Measurements from ENCODE around the gene PYGM. TPM values are rescaled to one million over a fixed set of nuclear protein-coding genes. Genes with fewer than 3 reads are reported as not detected.

PYGM gene
- total RNA-seq, 1 experiment from 2014 or later, result 6.6 TPM

DNA sequence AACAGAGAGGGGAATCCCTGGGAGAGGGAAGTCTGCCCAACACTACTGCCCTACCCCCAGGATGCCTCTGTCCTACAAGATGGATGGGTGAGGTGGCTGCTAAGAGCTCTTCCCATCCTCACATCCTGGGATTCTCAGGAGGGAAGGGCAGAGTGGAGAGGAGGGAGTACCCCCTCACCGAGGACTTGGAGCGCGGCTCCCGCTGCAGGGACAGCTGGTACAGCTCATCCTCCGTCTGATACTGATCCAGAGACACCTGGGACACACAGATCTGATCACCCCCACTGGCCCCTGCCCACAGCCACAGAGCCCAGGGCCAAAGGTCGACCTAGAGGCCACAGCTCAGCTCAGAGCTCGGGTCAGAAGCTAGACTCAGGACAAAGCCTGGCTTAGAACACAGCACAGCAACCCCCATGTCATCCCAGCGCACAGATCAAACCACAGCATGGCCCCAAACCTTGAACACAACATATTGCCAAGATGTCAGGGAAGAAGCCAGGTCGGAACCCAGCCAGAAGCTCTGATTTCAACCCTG lies 24.0 kb downstream of the PYGM start (continued):
- TF ChIP-seq ZNF671 (CRISPR knock-in tag; IDR thresholded peaks at IDR 0.05), result no peak
- TF ChIP-seq FOXP1 (CRISPR knock-in tag; IDR thresholded peaks at IDR 0.05; ENCODE audit: borderline replicate concordance), result no peak
- TF ChIP-seq ESRRA (CRISPR knock-in tag; IDR thresholded peaks at IDR 0.05; ENCODE audit: borderline replicate concordance), result no peak
- TF ChIP-seq KAT7 (CRISPR knock-in tag; IDR thresholded peaks at IDR 0.05; ENCODE audit: borderline replicate concordance), result no peak
- TF ChIP-seq, protein P1, sequence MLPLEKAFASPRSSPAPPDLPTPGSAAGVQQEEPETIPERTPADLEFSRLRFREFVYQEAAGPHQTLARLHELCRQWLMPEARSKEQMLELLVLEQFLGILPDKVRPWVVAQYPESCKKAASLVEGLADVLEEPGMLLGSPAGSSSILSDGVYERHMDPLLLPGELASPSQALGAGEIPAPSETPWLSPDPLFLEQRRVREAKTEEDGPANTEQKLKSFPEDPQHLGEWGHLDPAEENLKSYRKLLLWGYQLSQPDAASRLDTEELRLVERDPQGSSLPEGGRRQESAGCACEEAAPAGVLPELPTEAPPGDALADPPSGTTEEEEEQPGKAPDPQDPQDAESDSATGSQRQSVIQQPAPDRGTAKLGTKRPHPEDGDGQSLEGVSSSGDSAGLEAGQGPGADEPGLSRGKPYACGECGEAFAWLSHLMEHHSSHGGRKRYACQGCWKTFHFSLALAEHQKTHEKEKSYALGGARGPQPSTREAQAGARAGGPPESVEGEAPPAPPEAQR (CRISPR knock-in tag; IDR thresholded peaks at IDR 0.05), result no peak
- no peak for TF ChIP-seq GRHL2 (CRISPR knock-in tag; IDR thresholded peaks at IDR 0.05; ENCODE audit: insufficient replicate concordance, severe bottlenecking)

DNA sequence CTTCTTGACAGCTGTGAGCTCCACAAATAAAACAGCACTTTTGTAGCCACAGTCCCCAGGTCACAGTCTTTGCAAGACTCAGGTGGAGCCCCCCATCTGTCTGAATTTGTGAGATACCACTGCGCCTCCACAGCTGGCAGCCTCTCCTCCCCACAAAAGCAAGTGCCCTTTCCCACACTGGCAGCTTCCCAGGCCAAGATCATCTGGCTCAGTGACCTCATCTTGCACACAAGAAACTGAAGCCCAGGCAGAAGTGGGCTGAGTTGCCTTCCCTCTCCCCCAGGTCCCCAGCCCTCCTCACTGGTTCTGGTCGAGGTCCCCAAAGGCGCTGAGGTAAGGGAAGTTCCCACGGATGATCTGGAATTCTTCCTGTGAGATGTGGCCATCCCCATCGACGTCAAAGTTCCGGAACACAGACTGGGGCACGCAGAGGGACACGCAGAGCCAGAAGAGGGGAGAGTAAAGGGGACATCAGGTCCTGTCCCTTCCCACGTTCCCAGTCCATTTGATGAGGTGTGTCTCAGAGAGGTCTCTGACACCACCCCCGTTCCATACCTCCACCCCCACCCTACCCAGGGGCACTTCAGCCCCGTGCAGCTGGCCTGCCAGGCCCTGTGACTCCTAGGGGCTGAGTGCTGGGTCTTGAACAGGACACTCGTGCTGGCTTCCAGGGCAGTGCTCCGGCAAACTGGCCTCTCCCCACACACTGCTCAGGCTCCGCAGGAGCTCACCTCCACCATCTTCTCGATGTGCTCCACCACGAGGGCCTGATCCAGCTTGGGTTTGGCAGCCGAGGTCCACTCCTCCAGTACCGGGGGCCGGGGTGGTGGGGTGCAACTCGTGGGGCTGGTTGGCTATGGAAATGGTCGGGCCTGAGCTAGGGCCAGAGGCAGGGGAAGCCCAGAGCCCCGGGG lies 24.7 kb downstream of the PYGM start:
- ChIA-PET POLR2A (no interaction called here), CTCF (interaction anchor here (0.6 to 1.8 kb wide), 5 partner anchors 9 to 378 kb away, joined by 3 to 6 read pairs (median 4); partner anchors contain the start of gene RASGRP2)
- peaks cover 18% of the 10 kb centered on the region for H3K36me3 Mint-ChIP-seq
- peaks cover 13% of the 10 kb centered on the region for H3K27me3 Mint-ChIP-seq (ENCODE audit: low read depth)
- peaks cover 31% of the 10 kb centered on the region for H3K4me1 Mint-ChIP-seq
- no peak for DNase-seq (ENCODE audit: low spot score)
- H3K27ac Mint-ChIP-seq, result no peak overlapping the region
- no peak overlapping the region for H3K4me3 Mint-ChIP-seq
- H3K9me3 Mint-ChIP-seq, result no peaks in the 10 kb centered on the region
- no peak for ATAC-seq
- TF ChIP-seq, protein P2, sequence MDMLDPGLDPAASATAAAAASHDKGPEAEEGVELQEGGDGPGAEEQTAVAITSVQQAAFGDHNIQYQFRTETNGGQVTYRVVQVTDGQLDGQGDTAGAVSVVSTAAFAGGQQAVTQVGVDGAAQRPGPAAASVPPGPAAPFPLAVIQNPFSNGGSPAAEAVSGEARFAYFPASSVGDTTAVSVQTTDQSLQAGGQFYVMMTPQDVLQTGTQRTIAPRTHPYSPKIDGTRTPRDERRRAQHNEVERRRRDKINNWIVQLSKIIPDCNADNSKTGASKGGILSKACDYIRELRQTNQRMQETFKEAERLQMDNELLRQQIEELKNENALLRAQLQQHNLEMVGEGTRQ (CRISPR knock-in tag; IDR thresholded peaks at IDR 0.05), result no peak
- TF ChIP-seq TEAD4 (CRISPR knock-in tag; IDR thresholded peaks at IDR 0.05) (no peak), ZNF317 (CRISPR knock-in tag; IDR thresholded peaks at IDR 0.05; ENCODE audit: borderline replicate concordance, low read depth) (no peak), FOXK1 (CRISPR knock-in tag; IDR thresholded peaks at IDR 0.05) (no peak), ZNF263 (CRISPR knock-in tag; IDR thresholded peaks at IDR 0.05; ENCODE audit: low read depth) (no peak), GABPB1 (CRISPR knock-in tag; IDR thresholded peaks at IDR 0.05) (no peak), ZNF121 (CRISPR knock-in tag; IDR thresholded peaks at IDR 0.05) (no peak), PRRX2 (CRISPR knock-in tag; IDR thresholded peaks at IDR 0.05) (no peak), NR3C1 (CRISPR knock-in tag; conservative IDR thresholded peaks at IDR 0.05; ENCODE audit: low read depth) (no peak), ZNF138 (CRISPR knock-in tag; conservative IDR thresholded peaks at IDR 0.05) (no peak), SP1 (CRISPR knock-in tag; conservative IDR thresholded peaks at IDR 0.05) (no peak)
- TF ChIP-seq, protein P3, sequence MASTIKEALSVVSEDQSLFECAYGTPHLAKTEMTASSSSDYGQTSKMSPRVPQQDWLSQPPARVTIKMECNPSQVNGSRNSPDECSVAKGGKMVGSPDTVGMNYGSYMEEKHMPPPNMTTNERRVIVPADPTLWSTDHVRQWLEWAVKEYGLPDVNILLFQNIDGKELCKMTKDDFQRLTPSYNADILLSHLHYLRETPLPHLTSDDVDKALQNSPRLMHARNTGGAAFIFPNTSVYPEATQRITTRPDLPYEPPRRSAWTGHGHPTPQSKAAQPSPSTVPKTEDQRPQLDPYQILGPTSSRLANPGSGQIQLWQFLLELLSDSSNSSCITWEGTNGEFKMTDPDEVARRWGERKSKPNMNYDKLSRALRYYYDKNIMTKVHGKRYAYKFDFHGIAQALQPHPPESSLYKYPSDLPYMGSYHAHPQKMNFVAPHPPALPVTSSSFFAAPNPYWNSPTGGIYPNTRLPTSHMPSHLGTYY (CRISPR knock-in tag; IDR thresholded peaks at IDR 0.05), result no peak
- TF ChIP-seq, protein P4, sequence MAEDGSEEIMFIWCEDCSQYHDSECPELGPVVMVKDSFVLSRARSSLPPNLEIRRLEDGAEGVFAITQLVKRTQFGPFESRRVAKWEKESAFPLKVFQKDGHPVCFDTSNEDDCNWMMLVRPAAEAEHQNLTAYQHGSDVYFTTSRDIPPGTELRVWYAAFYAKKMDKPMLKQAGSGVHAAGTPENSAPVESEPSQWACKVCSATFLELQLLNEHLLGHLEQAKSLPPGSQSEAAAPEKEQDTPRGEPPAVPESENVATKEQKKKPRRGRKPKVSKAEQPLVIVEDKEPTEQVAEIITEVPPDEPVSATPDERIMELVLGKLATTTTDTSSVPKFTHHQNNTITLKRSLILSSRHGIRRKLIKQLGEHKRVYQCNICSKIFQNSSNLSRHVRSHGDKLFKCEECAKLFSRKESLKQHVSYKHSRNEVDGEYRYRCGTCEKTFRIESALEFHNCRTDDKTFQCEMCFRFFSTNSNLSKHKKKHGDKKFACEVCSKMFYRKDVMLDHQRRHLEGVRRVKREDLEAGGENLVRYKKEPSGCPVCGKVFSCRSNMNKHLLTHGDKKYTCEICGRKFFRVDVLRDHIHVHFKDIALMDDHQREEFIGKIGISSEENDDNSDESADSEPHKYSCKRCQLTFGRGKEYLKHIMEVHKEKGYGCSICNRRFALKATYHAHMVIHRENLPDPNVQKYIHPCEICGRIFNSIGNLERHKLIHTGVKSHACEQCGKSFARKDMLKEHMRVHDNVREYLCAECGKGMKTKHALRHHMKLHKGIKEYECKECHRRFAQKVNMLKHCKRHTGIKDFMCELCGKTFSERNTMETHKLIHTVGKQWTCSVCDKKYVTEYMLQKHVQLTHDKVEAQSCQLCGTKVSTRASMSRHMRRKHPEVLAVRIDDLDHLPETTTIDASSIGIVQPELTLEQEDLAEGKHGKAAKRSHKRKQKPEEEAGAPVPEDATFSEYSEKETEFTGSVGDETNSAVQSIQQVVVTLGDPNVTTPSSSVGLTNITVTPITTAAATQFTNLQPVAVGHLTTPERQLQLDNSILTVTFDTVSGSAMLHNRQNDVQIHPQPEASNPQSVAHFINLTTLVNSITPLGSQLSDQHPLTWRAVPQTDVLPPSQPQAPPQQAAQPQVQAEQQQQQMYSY (CRISPR knock-in tag; IDR thresholded peaks at IDR 0.05), result no peak
- TF ChIP-seq, protein P5, sequence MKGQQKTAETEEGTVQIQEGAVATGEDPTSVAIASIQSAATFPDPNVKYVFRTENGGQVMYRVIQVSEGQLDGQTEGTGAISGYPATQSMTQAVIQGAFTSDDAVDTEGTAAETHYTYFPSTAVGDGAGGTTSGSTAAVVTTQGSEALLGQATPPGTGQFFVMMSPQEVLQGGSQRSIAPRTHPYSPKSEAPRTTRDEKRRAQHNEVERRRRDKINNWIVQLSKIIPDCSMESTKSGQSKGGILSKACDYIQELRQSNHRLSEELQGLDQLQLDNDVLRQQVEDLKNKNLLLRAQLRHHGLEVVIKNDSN (CRISPR knock-in tag; IDR thresholded peaks at IDR 0.05), result no peak
- TF ChIP-seq, protein P6, sequence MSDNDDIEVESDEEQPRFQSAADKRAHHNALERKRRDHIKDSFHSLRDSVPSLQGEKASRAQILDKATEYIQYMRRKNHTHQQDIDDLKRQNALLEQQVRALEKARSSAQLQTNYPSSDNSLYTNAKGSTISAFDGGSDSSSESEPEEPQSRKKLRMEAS (CRISPR knock-in tag; IDR thresholded peaks at IDR 0.05), result no peak
- TF ChIP-seq, protein P7, sequence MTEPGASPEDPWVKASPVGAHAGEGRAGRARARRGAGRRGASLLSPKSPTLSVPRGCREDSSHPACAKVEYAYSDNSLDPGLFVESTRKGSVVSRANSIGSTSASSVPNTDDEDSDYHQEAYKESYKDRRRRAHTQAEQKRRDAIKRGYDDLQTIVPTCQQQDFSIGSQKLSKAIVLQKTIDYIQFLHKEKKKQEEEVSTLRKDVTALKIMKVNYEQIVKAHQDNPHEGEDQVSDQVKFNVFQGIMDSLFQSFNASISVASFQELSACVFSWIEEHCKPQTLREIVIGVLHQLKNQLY (CRISPR knock-in tag; IDR thresholded peaks at IDR 0.05), result no peak
- TF ChIP-seq, protein P8, sequence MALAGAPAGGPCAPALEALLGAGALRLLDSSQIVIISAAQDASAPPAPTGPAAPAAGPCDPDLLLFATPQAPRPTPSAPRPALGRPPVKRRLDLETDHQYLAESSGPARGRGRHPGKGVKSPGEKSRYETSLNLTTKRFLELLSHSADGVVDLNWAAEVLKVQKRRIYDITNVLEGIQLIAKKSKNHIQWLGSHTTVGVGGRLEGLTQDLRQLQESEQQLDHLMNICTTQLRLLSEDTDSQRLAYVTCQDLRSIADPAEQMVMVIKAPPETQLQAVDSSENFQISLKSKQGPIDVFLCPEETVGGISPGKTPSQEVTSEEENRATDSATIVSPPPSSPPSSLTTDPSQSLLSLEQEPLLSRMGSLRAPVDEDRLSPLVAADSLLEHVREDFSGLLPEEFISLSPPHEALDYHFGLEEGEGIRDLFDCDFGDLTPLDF (CRISPR knock-in tag; IDR thresholded peaks at IDR 0.05), result no peak
- TF ChIP-seq, protein P9, sequence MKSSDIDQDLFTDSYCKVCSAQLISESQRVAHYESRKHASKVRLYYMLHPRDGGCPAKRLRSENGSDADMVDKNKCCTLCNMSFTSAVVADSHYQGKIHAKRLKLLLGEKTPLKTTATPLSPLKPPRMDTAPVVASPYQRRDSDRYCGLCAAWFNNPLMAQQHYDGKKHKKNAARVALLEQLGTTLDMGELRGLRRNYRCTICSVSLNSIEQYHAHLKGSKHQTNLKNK (CRISPR knock-in tag; IDR thresholded peaks at IDR 0.05), result no peak
